Medulla oblongata (tissue), 1 donor: ENCODE results near the gene CALML5.

Experiments used
- DNase-seq: peaks from one replicate; pipeline ENCODE4 v3.0.0-alpha.2; 2015; ENCODE audit errors: extremely low spot score

CALML5 gene

GRCh38 chr10:5464546-5464945, 34.8 kb downstream of the CALML5 start:
- DNase-seq = no peak

GRCh38 chr10:5462841-5463293, 36.5 kb downstream of the CALML5 start:
- no peak for DNase-seq

- DNase-seq = no peak
Measured at GRCh38 chr10:5461914-5462840, 37.2 kb downstream of the CALML5 start.

- peak; percentile 48 for DNase-seq
Measured at GRCh38 chr10:5461203-5461588, 38.2 kb downstream of the CALML5 start.

- no peak for DNase-seq
Measured at GRCh38 chr10:5460468-5461202, 38.7 kb downstream of the CALML5 start.

- no peak for DNase-seq
Measured at GRCh38 chr10:5458949-5459747, 40.2 kb downstream of the CALML5 start.

- no peak for DNase-seq
Measured at GRCh38 chr10:5458425-5458824, 40.9 kb downstream of the CALML5 start.

- no peak for DNase-seq
Measured at GRCh38 chr10:5457741-5458140, 41.6 kb downstream of the CALML5 start.

GRCh38 chr10:5456563-5456962, 42.8 kb downstream of the CALML5 start:
- DNase-seq = no peak

- no peak for DNase-seq
Measured at GRCh38 chr10:5453749-5454489, 45.5 kb downstream of the CALML5 start.

- DNase-seq = no peak
Measured at GRCh38 chr10:5450605-5451384, 48.6 kb downstream of the CALML5 start.

GRCh38 chr10:5449823-5450222, 49.5 kb downstream of the CALML5 start:
- DNase-seq = peak; percentile 45

GRCh38 chr10:5449227-5449626, 50.1 kb downstream of the CALML5 start:
- DNase-seq = no peak
